Loucy (cell line): ENCODE measurements around the gene EIF2D.

ENCODE experiments used
- EZH2phosphoT487 ChIP-seq: fragments of 200-600 bp; IDR thresholded peaks from 2 replicates; pipeline ENCODE4 v1.6.1; 2018; ENCODE audit warnings: antibody characterized with exemption, mild to moderate bottlenecking, moderate library complexity, borderline replicate concordance
- TF ChIP-seq, protein P1 (sequence below): fragments of 200-600 bp; sonication (generic); conservative IDR thresholded peaks from 2 replicates; pipeline ENCODE4 v1.5.1; 2014; ENCODE audit warnings: mild to moderate bottlenecking, antibody characterized with exemption, low read length

DNA sequence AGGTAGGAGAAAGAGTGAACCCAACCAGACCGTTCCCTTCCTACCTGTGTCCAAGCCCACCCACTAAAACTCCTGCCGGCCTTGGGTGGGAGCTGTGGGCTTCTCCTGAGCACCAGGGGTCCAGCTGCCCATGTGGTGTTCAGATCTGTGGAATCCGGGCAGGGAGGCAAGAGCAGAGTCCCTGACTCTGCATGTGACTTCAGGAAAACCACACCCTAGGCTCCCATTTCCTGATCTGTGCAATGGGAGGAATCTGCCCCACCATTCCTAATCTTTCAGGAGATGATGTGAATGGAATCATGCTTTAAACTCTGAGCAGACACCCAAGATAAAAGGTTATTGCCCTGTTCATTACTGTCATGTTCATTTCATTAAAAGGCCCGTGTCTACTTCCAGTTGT lies 27.6 kb downstream of the EIF2D start:
- TF ChIP-seq, protein P1, sequence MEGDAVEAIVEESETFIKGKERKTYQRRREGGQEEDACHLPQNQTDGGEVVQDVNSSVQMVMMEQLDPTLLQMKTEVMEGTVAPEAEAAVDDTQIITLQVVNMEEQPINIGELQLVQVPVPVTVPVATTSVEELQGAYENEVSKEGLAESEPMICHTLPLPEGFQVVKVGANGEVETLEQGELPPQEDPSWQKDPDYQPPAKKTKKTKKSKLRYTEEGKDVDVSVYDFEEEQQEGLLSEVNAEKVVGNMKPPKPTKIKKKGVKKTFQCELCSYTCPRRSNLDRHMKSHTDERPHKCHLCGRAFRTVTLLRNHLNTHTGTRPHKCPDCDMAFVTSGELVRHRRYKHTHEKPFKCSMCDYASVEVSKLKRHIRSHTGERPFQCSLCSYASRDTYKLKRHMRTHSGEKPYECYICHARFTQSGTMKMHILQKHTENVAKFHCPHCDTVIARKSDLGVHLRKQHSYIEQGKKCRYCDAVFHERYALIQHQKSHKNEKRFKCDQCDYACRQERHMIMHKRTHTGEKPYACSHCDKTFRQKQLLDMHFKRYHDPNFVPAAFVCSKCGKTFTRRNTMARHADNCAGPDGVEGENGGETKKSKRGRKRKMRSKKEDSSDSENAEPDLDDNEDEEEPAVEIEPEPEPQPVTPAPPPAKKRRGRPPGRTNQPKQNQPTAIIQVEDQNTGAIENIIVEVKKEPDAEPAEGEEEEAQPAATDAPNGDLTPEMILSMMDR: no peak
- TF ChIP-seq EZH2phosphoT487: no peak
